Peyer's patch (tissue), 4 donors: ENCODE measurements around the gene MGMT.

ENCODE experiments used
- CTCF ChIP-seq, 6 experiments: fragments of 450-650 bp in 4 of 6; fragments of 200-600 bp in 2 of 6; sonication (generic) in 1 of 6; IDR thresholded peaks; one replicate each; pipeline ENCODE4 v1.5.1; 2017 to 2019; ENCODE audit warnings: antibody characterized with exemption in 6 of 6, mild to moderate bottlenecking in 3 of 6, moderate library complexity in 1 of 6
- POLR2A ChIP-seq, 2 donors: fragments of 450-650 bp; IDR thresholded peaks; one replicate each; pipeline ENCODE4 v1.5.1; 2017; ENCODE audit warnings: antibody characterized with exemption in 2 of 2, mild to moderate bottlenecking in 2 of 2, moderate library complexity in 2 of 2

GRCh38 chr10:129446183-129446581, 20.9 kb upstream of the MGMT start:
- TF ChIP-seq POLR2A (IDR thresholded peaks at IDR 0.05) (no peak), CTCF (IDR thresholded peaks at IDR 0.05) (no peak)
